Upper lobe of right lung (tissue), 1 donor: ENCODE data around the gene RNF112. TPM values are rescaled to one million over a fixed set of nuclear protein-coding genes. Genes with fewer than 3 reads are reported as not detected.

ENCODE experiments used
- ATAC-seq: fragments of 200-7000 bp; cut with Tn5 transposase; one replicate; pipeline ENCODE4 v1.9.1; 2020; ENCODE audit warnings: mild to moderate bottlenecking, moderate library complexity
- DNase-seq: peaks from one replicate; pipeline ENCODE4 v3.0.0-alpha.2; 2020
- H3K27ac ChIP-seq: fragments of 200-600 bp; one replicate; pipeline ENCODE4 v1.8.0; 2022
- H3K27me3 ChIP-seq: fragments of 200-600 bp; one replicate; pipeline ENCODE4 v1.8.0; 2022; ENCODE audit warnings: mild to moderate bottlenecking
- H3K36me3 ChIP-seq: fragments of 200-600 bp; one replicate; pipeline ENCODE4 v1.8.0; 2022
- H3K4me1 ChIP-seq: fragments of 200-600 bp; one replicate; pipeline ENCODE4 v1.8.0; 2022
- H3K4me3 ChIP-seq: fragments of 200-600 bp; one replicate; pipeline ENCODE4 v1.8.0; 2022; ENCODE audit warnings: mild to moderate bottlenecking
- H3K9me3 ChIP-seq: fragments of 200-600 bp; one replicate; pipeline ENCODE4 v1.8.0; 2022
- intact Hi-C: fragments of 100-400 bp; cut with DNase I; formaldehyde crosslinking; loops from one replicate; pipeline ENCODE4 v1.11.0; 2022
- total RNA-seq: library from RNA; stranded (reverse); fragmentation: NEBNext Ultra II Directional; extraction: Animal tissue kit (Norgen Biotek cat#: 25700); gene quantifications from one replicate; pipeline ENCODE4 v1.2.1, GENCODE V29; 2021
- TF ChIP-seq, protein P1 (sequence below): fragments of 200-600 bp; IDR thresholded peaks from one replicate; pipeline ENCODE4 v1.8.0; 2022; ENCODE audit warnings: antibody characterized with exemption
- donor health status: DM: no; HTN: yes; CAD: no; lungs with severe emphysema.

The RNF112 gene
- total RNA-seq, 1 donor from 2014 or later, result 1.6 TPM

DNA sequence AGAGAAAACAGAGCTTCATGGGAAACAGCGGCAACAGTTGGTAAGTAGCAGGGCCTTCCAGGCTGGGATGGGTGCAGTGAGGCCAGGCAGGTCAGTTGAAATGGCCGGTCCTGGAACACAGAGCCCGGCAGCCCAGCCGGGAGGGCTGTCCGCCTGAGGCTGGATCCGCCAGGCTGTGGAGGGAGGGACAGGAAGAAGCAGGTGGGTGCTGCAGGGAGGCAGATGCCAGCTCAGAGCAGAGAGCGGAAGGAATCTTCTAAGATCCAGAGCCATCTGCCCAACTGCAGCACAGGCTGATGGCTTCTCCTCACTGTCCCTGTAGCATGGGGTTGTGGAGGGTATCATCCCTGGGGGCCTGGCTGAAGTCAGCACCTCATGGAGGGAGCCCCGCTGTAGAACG, 599 bp downstream of the RNF112 start:
- H3K27me3 ChIP-seq, result no peaks in the 10 kb centered on the region
- no peak overlapping the region for H3K27ac ChIP-seq
- no peaks in the 10 kb centered on the region for H3K9me3 ChIP-seq
- peak overlapping the region; percentile 5 for H3K4me3 ChIP-seq
- no peaks in the 10 kb centered on the region for H3K36me3 ChIP-seq
- H3K4me1 ChIP-seq, result no peaks in the 10 kb centered on the region
- TF ChIP-seq, protein P1, sequence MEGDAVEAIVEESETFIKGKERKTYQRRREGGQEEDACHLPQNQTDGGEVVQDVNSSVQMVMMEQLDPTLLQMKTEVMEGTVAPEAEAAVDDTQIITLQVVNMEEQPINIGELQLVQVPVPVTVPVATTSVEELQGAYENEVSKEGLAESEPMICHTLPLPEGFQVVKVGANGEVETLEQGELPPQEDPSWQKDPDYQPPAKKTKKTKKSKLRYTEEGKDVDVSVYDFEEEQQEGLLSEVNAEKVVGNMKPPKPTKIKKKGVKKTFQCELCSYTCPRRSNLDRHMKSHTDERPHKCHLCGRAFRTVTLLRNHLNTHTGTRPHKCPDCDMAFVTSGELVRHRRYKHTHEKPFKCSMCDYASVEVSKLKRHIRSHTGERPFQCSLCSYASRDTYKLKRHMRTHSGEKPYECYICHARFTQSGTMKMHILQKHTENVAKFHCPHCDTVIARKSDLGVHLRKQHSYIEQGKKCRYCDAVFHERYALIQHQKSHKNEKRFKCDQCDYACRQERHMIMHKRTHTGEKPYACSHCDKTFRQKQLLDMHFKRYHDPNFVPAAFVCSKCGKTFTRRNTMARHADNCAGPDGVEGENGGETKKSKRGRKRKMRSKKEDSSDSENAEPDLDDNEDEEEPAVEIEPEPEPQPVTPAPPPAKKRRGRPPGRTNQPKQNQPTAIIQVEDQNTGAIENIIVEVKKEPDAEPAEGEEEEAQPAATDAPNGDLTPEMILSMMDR, result no peak
- intact Hi-C loops, result no loop called here
- no peak for DNase-seq
- no peak for ATAC-seq

GRCh38 chr17:19412510-19412909, 1.5 kb downstream of the RNF112 start:
- DNase-seq (no peak), ATAC-seq (no peak)
- H3K27me3 ChIP-seq, result no peaks in the 10 kb centered on the region
- no peak overlapping the region for H3K27ac ChIP-seq
- TF ChIP-seq, protein P1, result no peak
- H3K4me3 ChIP-seq, result no peak overlapping the region
- H3K9me3 ChIP-seq, result no peaks in the 10 kb centered on the region
- no peaks in the 10 kb centered on the region for H3K36me3 ChIP-seq
- H3K4me1 ChIP-seq, result no peaks in the 10 kb centered on the region
- intact Hi-C loops, result no loop called here

DNA sequence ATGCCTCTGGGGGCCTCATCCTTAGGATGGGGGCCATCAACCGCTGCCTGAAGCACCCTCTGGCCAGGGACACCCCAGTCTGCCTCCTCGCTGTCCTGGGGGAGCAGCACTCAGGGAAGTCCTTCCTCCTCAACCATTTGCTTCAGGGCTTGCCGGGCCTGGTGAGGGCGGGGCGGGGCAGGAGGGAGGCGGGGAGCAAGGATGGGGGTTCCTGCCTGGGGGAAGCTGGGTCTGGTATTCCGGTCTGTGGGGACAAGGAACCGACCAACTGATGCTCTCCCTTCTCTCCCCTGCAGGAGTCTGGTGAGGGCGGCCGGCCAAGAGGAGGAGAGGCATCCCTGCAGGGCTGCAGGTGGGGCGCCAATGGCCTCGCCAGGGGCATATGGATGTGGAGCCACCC, 2.0 kb downstream of the RNF112 start:
- Histone ChIP-seq H3K4me1 (no peaks in the 10 kb centered on the region), H3K27me3 (no peaks in the 10 kb centered on the region), H3K36me3 (no peaks in the 10 kb centered on the region), H3K4me3 (no peak overlapping the region), H3K27ac (no peak overlapping the region), H3K9me3 (no peaks in the 10 kb centered on the region)
- TF ChIP-seq, protein P1, result no peak
- intact Hi-C loops, result no loop called here
- DNase-seq (no peak), ATAC-seq (no peak)

- Histone ChIP-seq H3K4me1 (no peaks in the 10 kb centered on the region), H3K4me3 (no peak overlapping the region), H3K27ac (no peak overlapping the region), H3K36me3 (no peaks in the 10 kb centered on the region), H3K27me3 (no peaks in the 10 kb centered on the region), H3K9me3 (no peaks in the 10 kb centered on the region)
- no peak for ATAC-seq
- DNase-seq, result no peak
- intact Hi-C loops, result no loop called here
- TF ChIP-seq, protein P1, result no peak
These were observed 2.7 kb downstream of the RNF112 start for GRCh38 chr17:19413761-19414160.

- Histone ChIP-seq H3K36me3 (no peaks in the 10 kb centered on the region), H3K4me3 (no peak overlapping the region), H3K27me3 (no peaks in the 10 kb centered on the region), H3K9me3 (no peaks in the 10 kb centered on the region), H3K4me1 (no peaks in the 10 kb centered on the region), H3K27ac (no peak overlapping the region)
- TF ChIP-seq, protein P1, result no peak
- intact Hi-C loops, result no loop called here
- DNase-seq (no peak), ATAC-seq (no peak)
These were observed 3.6 kb downstream of the RNF112 start for GRCh38 chr17:19414396-19415280.
